Measurements from ENCODE around the gene CD79B. TPM values are rescaled to one million over a fixed set of nuclear protein-coding genes. Genes with fewer than 3 reads are reported as not detected.
"Not testable (repeated sequence)": the region's sequence is repeated elsewhere in the genome, so short reads cannot be mapped to it uniquely, and the experiment has no call there.

The CD79B gene
- total RNA-seq, 1 experiment from 2014 or later = not detected

GRCh38 chr17:63889026-63889848, 42.9 kb downstream of the CD79B start:
- BruUV-seq (replicated peaks); H3K27ac Mint-ChIP-seq (ENCODE audit: unreplicated experiment); H3K4me1 Mint-ChIP-seq (ENCODE audit: low read depth, unreplicated experiment); DNase-seq; H3K36me3 Mint-ChIP-seq (ENCODE audit: insufficient read depth, unreplicated experiment); H3K9me3 Mint-ChIP-seq (ENCODE audit: low read depth, unreplicated experiment); H3K4me3 Mint-ChIP-seq (ENCODE audit: low read depth, unreplicated experiment); intact Hi-C loops (cut with micrococcal nuclease; ENCODE audit: unreplicated experiment): not testable (repeated sequence)
- CTCF ChIA-PET = interaction anchor here (0.6 to 0.8 kb wide), 4 partner anchors 23 to 430 kb away, joined by 3 to 4 read pairs (median 3); no protein-coding TSS in a partner anchor
- peaks cover 30% of the 10 kb centered on the region for H3K27me3 Mint-ChIP-seq (ENCODE audit: unreplicated experiment)

DNA sequence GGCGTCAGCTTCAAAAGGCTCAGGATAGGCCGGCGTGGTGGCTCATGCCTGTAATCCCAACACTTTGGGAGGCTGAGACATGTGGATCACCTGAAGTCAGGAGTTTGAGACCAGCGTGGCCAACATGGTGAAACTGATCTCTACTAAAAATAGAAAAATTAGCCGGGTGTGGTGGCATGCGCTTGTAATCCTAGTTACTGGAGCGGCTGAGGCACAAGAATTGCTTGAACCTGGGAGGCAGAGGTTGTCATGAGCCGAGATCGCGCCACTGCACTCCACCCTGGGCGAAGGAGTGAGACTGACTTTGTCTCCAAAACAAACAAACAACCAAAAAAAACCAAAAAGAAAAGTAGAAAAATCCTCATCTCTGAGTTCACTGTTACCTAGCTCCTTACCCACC, 47.0 kb downstream of the CD79B start:
- CTCF ChIA-PET; H3K4me3 Mint-ChIP-seq (ENCODE audit: low read depth, unreplicated experiment); DNase-seq; H3K4me1 Mint-ChIP-seq (ENCODE audit: low read depth, unreplicated experiment); BruUV-seq (replicated peaks); H3K36me3 Mint-ChIP-seq (ENCODE audit: insufficient read depth, unreplicated experiment); intact Hi-C loops (cut with micrococcal nuclease; ENCODE audit: unreplicated experiment); H3K9me3 Mint-ChIP-seq (ENCODE audit: low read depth, unreplicated experiment); H3K27ac Mint-ChIP-seq (ENCODE audit: unreplicated experiment): not testable (repeated sequence)
- H3K27me3 Mint-ChIP-seq (ENCODE audit: unreplicated experiment) = peaks cover 27% of the 10 kb centered on the region

DNA sequence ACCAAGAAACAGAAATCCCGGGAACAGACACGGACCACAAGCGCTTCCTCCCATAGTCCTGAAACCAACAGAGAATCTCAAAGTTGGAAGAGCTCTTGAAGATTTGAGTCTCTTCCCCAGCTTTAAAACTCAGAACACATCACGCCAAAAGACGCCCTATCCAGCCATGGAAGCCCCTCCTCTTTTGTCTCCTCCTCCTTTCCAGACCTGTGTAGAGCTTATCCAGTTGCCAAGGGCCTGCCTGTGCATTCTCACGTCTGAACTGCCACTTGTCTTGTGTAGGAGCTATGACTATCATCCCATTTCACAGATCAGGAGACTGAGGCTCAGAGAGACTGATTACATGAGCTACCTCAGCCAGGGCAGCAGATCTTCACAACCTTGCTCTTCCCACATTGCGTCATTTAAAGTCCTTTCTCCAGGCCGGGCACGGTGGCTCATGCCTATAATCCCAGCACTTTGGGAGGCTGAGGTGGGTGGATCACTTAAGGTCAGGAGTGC, 49.5 kb downstream of the CD79B start:
- H3K9me3 Mint-ChIP-seq (ENCODE audit: low read depth, unreplicated experiment); intact Hi-C loops (cut with micrococcal nuclease; ENCODE audit: unreplicated experiment); DNase-seq; H3K4me1 Mint-ChIP-seq (ENCODE audit: low read depth, unreplicated experiment); H3K36me3 Mint-ChIP-seq (ENCODE audit: insufficient read depth, unreplicated experiment); H3K4me3 Mint-ChIP-seq (ENCODE audit: low read depth, unreplicated experiment); H3K27ac Mint-ChIP-seq (ENCODE audit: unreplicated experiment); BruUV-seq (replicated peaks): not testable (repeated sequence)
- H3K27me3 Mint-ChIP-seq (ENCODE audit: unreplicated experiment) = peaks cover 49% of the 10 kb centered on the region
- CTCF ChIA-PET = interaction anchor here (0.9 kb wide), 1 partner anchor 36 kb away, joined by 4 read pairs; no protein-coding TSS in a partner anchor

DNA sequence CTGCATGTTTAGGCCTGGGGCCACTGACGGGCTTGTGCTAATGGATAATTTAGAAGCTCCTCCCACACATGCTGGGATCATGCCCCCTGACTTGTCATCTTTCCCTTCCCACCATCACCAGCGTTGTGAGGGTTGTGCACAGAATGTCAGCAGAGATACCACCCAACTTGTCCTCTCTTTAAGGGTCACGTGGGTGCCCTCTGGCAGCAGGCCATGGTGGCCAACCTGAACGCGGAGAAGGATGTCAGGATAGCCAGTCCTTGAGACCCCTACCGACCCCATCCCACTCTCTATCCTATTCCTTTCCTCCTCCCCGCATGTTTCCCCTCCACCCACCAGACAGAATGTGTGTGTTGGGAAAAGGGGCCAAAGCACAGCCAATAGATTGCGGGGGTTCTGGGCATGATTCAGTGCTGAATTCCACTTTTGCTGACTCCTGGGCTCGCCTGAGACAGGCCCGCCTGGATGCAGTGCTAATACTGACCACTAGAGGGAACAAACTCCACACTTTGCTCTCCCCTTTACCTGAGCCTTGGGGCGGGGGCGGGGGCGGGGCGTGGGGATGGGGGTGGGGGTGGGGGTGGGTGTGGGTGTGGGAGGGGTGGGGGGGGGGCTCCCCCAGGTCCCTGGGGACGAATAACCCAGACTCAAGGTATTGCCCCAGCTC, 50.1 kb downstream of the CD79B start, which contains the start of gene GH2:
Gene GH2 (minus strand): TSS at position 10 of the 667 bp plus-strand sequence. CDS start 143 bp downstream, outside the sequence.
- Mint-ChIP-seq H3K27me3 (ENCODE audit: unreplicated experiment) (peaks cover 46% of the 10 kb centered on the region), H3K4me1 (ENCODE audit: low read depth, unreplicated experiment) (no peaks in the 10 kb centered on the region), H3K4me3 (ENCODE audit: low read depth, unreplicated experiment) (no peak within 1 kb of the TSS), H3K9me3 (ENCODE audit: low read depth, unreplicated experiment) (no peaks in the 10 kb centered on the region), H3K27ac (ENCODE audit: unreplicated experiment) (no peak within 1 kb of the TSS), H3K36me3 (ENCODE audit: insufficient read depth, unreplicated experiment) (no peaks in the 10 kb centered on the region)
- DNase-seq = peak; percentile 56
- no peak for TF ChIP-seq CTCF (IDR thresholded peaks at IDR 0.05; ENCODE audit: unreplicated experiment)
- no TSS peak for BruUV-seq (replicated peaks)
- intact Hi-C loops (cut with micrococcal nuclease; ENCODE audit: unreplicated experiment) = no loop called here
- CTCF ChIA-PET = interaction anchor here (0.6 kb wide), 1 partner anchor 29 kb away, joined by 4 read pairs; no protein-coding TSS in a partner anchor

- H3K27ac Mint-ChIP-seq (ENCODE audit: unreplicated experiment); DNase-seq; H3K4me3 Mint-ChIP-seq (ENCODE audit: low read depth, unreplicated experiment); intact Hi-C loops (cut with micrococcal nuclease; ENCODE audit: unreplicated experiment); H3K4me1 Mint-ChIP-seq (ENCODE audit: low read depth, unreplicated experiment); BruUV-seq (replicated peaks); H3K36me3 Mint-ChIP-seq (ENCODE audit: insufficient read depth, unreplicated experiment); H3K9me3 Mint-ChIP-seq (ENCODE audit: low read depth, unreplicated experiment): not testable (repeated sequence)
- CTCF ChIA-PET = interaction anchor here (0.6 kb wide), 1 partner anchor 30 kb away, joined by 4 read pairs; no protein-coding TSS in a partner anchor
- H3K27me3 Mint-ChIP-seq (ENCODE audit: unreplicated experiment) = peaks cover 45% of the 10 kb centered on the region
Measured at GRCh38 chr17:63881337-63881736, 50.8 kb downstream of the CD79B start.

DNA sequence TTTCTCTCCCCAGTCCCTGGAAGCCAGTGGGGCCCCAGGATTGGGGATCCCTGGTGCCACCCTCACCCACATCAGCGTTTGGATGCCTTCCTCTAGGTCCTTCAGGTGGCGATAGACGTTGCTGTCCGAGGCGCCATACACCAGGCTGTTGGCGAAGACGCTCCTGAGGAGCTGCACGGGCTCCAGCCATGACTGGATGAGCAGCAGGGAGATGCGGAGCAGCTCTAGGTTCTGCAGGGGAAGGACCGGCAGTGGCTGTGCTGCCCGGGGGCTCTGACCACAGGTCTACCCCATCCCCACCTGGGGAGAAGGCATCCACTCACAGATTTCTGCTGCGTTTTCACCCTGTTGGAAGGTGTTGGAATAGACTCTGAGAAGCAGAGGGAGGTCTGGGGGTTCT, 51.4 kb downstream of the CD79B start:
- Mint-ChIP-seq H3K4me1 (ENCODE audit: low read depth, unreplicated experiment) (no peaks in the 10 kb centered on the region), H3K4me3 (ENCODE audit: low read depth, unreplicated experiment) (no peak overlapping the region), H3K27me3 (ENCODE audit: unreplicated experiment) (peaks cover 49% of the 10 kb centered on the region), H3K9me3 (ENCODE audit: low read depth, unreplicated experiment) (no peaks in the 10 kb centered on the region), H3K36me3 (ENCODE audit: insufficient read depth, unreplicated experiment) (no peaks in the 10 kb centered on the region), H3K27ac (ENCODE audit: unreplicated experiment) (no peak overlapping the region)
- no TSS peak for BruUV-seq (replicated peaks)
- TF ChIP-seq CTCF (IDR thresholded peaks at IDR 0.05; ENCODE audit: unreplicated experiment) = no peak
- no peak for DNase-seq
- CTCF ChIA-PET = no interaction called here
- intact Hi-C loops (cut with micrococcal nuclease; ENCODE audit: unreplicated experiment) = no loop called here
